ENCODE data around the gene APOA5. TPM values are rescaled to one million over a fixed set of nuclear protein-coding genes. Genes with fewer than 3 reads are reported as not detected.

APOA5 gene
- total and polyA plus RNA-seq, 4 donors: 0.22 to 0.77 (median 0.31) TPM; not detected in 1

DNA sequence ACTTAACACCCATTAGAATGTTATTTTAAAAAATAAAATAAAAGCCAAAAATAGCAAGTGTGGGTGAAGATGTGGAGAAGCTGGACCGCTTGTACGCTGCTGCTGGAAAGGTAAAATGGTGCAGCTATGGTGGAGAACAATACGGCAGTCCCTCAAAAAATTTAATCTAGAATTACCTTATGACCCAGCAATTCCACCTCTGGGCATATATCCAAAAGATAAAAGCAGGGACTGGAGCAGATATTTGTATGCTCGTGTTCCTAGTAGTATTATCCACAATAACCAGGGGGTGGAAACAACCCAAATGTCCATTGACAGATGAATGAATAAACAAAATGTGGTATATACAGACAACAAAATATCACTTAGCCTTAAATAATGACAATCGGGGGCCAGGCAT lies 6.1 kb upstream of the APOA5 start:
- Histone ChIP-seq H3K9ac (ENCODE audit: insufficient read depth in 1 of 2, low read length in 2 of 2) (no peak overlapping the region), H3K27me3 (ENCODE audit: control insufficient read depth in 3 of 3, insufficient read depth in 3 of 3, low read length in 2 of 3) (peaks cover 0 to 2% (median 0%) of the 10 kb centered on the region in 3 donors), H3K4me3 (no peak overlapping the region), H3K27ac (ENCODE audit: low read depth in 1 of 2, low read length in 1 of 2) (no peak overlapping the region), H3K9me3 (ENCODE audit: control insufficient read depth in 4 of 4, insufficient read depth in 3 of 4, low read length in 3 of 4) (no peaks in the 10 kb centered on the region), H3K4me1 (ENCODE audit: control insufficient read depth in 5 of 5, insufficient read depth in 5 of 5, low read length in 5 of 5) (no peaks in the 10 kb centered on the region), H3K36me3 (ENCODE audit: control insufficient read depth in 4 of 4, insufficient read depth in 4 of 4, low read length in 4 of 4) (no peaks in the 10 kb centered on the region)
- TF ChIP-seq CTCF (IDR thresholded peaks at IDR 0.05; ENCODE audit: control extremely low read depth, extremely low read depth): no peak
- ATAC-seq (ENCODE audit: insufficient read depth, low FRiP score) (no peak), DNase-seq (no peak)
- WGBS, 2 donors: 83 to 90% methylated on average over 5 of the region's 5 CpGs

DNA sequence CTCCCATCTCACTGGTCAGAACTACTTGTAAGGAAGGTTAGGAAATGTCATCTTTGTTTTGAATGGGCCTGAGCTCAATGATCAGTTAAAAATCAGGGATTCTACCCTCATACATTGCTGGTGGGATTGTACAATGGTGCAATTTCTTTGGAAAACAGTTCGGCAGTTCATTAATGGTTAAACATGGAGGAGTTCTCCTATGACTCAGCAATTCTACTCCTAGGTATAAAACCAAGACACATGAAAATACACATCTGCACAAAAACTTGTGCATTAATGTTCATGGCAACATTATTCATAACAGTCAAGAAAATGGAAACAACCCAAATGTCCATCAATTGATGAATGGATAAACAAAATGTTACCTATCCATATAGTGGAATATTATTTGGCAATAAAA lies 4.9 kb upstream of the APOA5 start:
- TF ChIP-seq CTCF (IDR thresholded peaks at IDR 0.05; ENCODE audit: control extremely low read depth, extremely low read depth): no peak
- DNase-seq: no peak
- Histone ChIP-seq H3K27ac (ENCODE audit: low read depth in 1 of 2, low read length in 1 of 2) (no peak overlapping the region), H3K36me3 (ENCODE audit: control insufficient read depth in 4 of 4, insufficient read depth in 4 of 4, low read length in 4 of 4) (no peaks in the 10 kb centered on the region), H3K9ac (ENCODE audit: insufficient read depth in 1 of 2, low read length in 2 of 2) (no peak overlapping the region), H3K4me1 (ENCODE audit: control insufficient read depth in 5 of 5, insufficient read depth in 5 of 5, low read length in 5 of 5) (peaks cover 0 to 9% (median 0%) of the 10 kb centered on the region in 5 donors), H3K4me3 (no peak overlapping the region), H3K27me3 (ENCODE audit: control insufficient read depth in 3 of 3, insufficient read depth in 3 of 3, low read length in 2 of 3) (peaks cover 0 to 2% (median 0%) of the 10 kb centered on the region in 3 donors), H3K9me3 (ENCODE audit: control insufficient read depth in 4 of 4, insufficient read depth in 3 of 4, low read length in 3 of 4) (no peaks in the 10 kb centered on the region)
- WGBS, 2 donors: 62 to 66% methylated on average over 1 of the region's 1 CpG
- ATAC-seq (ENCODE audit: insufficient read depth, low FRiP score): no peak

DNA sequence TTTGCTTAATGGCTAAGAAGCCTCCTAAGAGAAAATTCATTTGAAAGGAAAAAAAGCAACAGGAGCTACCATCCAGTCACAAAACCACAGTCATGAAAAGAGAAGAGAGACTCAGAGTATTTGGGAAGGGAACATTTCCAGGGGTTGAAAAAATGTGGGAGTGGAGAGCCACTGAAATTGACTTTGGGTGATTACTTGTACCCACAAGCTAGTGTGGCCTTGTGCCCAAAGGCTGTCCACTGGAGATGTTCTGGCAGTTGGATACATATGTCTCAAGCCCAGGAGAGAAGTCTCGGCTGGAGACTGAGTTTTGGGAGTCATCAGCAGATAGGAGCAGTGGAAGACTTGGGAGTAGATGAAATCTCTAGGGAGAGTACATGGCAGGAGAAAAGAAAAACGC lies 3.2 kb upstream of the APOA5 start:
- Histone ChIP-seq H3K4me3 (no peak overlapping the region), H3K4me1 (ENCODE audit: control insufficient read depth in 5 of 5, insufficient read depth in 5 of 5, low read length in 5 of 5) (peaks cover 0 to 15% (median 0%) of the 10 kb centered on the region in 5 donors), H3K27me3 (ENCODE audit: control insufficient read depth in 3 of 3, insufficient read depth in 3 of 3, low read length in 2 of 3) (peaks cover 0 to 2% (median 0%) of the 10 kb centered on the region in 3 donors), H3K9ac (ENCODE audit: insufficient read depth in 1 of 2, low read length in 2 of 2) (no peak overlapping the region), H3K9me3 (ENCODE audit: control insufficient read depth in 4 of 4, insufficient read depth in 3 of 4, low read length in 3 of 4) (no peaks in the 10 kb centered on the region), H3K27ac (ENCODE audit: low read depth in 1 of 2, low read length in 1 of 2) (no peak overlapping the region), H3K36me3 (ENCODE audit: control insufficient read depth in 4 of 4, insufficient read depth in 4 of 4, low read length in 4 of 4) (no peaks in the 10 kb centered on the region)
- DNase-seq (no peak), ATAC-seq (ENCODE audit: insufficient read depth, low FRiP score) (no peak)
- WGBS, 2 donors: 85 to 96% methylated on average over 2 of the region's 2 CpGs
- no peak for TF ChIP-seq CTCF (IDR thresholded peaks at IDR 0.05; ENCODE audit: control extremely low read depth, extremely low read depth)

DNA sequence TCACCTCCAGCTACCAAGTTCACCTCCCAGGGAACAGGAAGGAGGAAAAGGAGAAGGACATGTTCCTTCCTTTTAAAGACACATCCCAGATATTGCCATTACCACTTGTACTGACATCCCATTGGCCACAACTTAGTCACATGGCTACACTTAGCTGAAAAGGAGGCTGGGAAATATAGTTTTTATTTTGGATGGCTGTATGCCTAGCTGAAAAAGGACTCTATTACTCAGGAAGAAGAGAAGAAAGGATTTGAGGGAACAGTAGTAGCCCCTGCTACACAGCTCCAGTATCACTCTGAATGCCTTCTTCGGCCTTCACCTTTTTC lies 2.1 kb upstream of the APOA5 start:
- WGBS, 2 donors: 100% methylated on average over 1 of the region's 1 CpG
- DNase-seq (no peak), ATAC-seq (ENCODE audit: insufficient read depth, low FRiP score) (no peak)
- H3K27me3 ChIP-seq (ENCODE audit: control insufficient read depth in 3 of 3, insufficient read depth in 3 of 3, low read length in 2 of 3): peaks cover 0 to 2% (median 0%) of the 10 kb centered on the region in 3 donors
- H3K9ac ChIP-seq (ENCODE audit: insufficient read depth in 1 of 2, low read length in 2 of 2): no peak overlapping the region
- peaks cover 0 to 16% (median 0%) of the 10 kb centered on the region in 5 donors for H3K4me1 ChIP-seq (ENCODE audit: control insufficient read depth in 5 of 5, insufficient read depth in 5 of 5, low read length in 5 of 5)
- H3K9me3 ChIP-seq (ENCODE audit: control insufficient read depth in 4 of 4, insufficient read depth in 3 of 4, low read length in 3 of 4): no peaks in the 10 kb centered on the region
- no peak overlapping the region for H3K27ac ChIP-seq (ENCODE audit: low read depth in 1 of 2, low read length in 1 of 2)
- H3K4me3 ChIP-seq: no peak overlapping the region
- no peaks in the 10 kb centered on the region for H3K36me3 ChIP-seq (ENCODE audit: control insufficient read depth in 4 of 4, insufficient read depth in 4 of 4, low read length in 4 of 4)
- TF ChIP-seq CTCF (IDR thresholded peaks at IDR 0.05; ENCODE audit: control extremely low read depth, extremely low read depth): no peak

Measured in lung (tissue), 12 donors.